ENCODE results near the gene ERC1.
"Not testable (repeated sequence)": the region's sequence is repeated elsewhere in the genome, so short reads cannot be mapped to it uniquely, and the experiment has no call there.

The ERC1 gene

DNA sequence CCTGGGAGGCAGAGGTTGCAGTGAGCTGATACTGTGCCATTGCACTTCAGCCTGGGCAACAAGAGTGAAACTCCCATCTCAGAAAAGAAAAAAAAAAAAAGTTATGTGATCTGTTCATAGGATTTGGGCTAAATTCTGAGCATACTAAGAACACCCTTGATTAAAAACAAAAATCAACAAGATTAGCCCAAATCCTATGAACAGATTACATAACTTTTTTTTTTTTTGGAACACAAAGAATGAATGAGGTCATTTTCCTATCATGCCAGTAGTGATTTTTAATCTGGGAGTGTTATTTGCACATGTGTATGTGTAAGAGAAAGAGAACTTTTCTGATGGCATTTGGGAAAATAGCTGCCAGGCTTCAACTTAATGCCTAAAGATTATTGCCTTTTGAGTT lies 208.7 kb downstream of the ERC1 start:
- no peak for DNase-seq

- no peak for DNase-seq
Measured at GRCh38 chr12:1201030-1201429, 210.0 kb downstream of the ERC1 start.

DNA sequence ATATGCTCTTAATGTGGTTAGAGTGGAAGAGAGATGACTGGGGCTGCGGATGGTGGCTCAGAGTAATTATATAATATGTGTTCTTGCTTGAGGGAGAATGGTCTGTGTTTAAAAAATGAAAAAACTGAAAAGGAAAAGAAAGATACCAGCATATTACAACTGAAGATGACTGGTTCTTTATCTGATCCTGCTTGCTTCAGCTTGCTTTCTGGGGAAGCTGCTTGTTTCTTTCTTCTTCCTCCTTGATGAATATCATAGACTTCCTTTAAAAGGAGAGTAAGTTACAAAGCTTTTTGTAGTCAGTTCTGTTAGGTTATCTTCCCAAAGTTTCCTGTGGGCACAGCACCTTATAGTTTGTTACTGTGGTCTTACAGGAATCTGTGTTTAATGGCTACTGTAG lies 210.9 kb downstream of the ERC1 start:
- no peak for DNase-seq

- DNase-seq = no peak
Measured at GRCh38 chr12:1203735-1204019, 212.7 kb downstream of the ERC1 start.

GRCh38 chr12:1204581-1205121 lies 213.6 kb downstream of the ERC1 start:
- no peak for DNase-seq

- no peak for DNase-seq
Measured at GRCh38 chr12:1205512-1206060, 214.6 kb downstream of the ERC1 start.

GRCh38 chr12:1206118-1206734 lies 215.2 kb downstream of the ERC1 start:
- no peak for DNase-seq

DNA sequence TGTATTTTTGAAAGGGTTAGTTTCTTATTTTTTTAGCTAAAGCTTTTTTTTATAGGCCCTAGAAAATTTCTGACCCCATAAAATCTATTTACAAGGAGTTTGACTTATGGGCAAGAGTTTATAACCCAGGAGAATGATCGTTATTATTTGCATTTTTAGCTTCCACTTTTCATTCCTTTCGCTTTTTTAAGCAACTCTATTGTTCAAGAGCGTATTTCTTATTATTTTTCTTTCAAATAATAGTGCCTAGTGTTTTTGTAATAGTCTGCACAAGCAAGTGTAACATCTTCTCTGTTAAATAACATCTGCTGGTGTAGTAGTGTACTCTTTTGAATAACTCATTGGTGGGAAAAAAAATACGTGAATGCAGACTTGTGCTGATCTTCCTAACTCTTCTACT lies 216.3 kb downstream of the ERC1 start:
- no peak for DNase-seq

GRCh38 chr12:1208719-1209118 lies 217.7 kb downstream of the ERC1 start:
- DNase-seq = not testable (repeated sequence)

GRCh38 chr12:1212526-1212925 lies 221.5 kb downstream of the ERC1 start:
- no peak for DNase-seq

DNA sequence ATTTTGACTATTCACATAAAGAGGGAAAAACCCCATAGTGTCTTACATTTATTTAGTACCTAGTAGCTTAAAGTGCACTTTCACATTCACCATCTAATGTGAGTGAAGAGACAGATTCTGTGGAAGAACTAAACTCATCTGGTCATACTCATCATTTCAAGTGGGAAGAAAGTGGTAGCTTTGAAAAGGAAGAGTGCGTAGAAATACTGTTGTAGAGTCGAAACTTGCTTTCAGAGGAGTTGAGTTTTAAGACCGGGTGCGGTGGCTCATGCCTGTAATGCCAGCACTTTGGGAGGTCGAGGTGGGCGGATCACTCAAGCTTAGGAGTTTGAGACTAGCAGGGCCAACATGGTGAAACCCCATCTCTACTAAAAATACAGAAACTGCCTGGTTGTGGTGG lies 222.2 kb downstream of the ERC1 start:
- no peak for DNase-seq

- no peak for DNase-seq
Measured at GRCh38 chr12:1213618-1214205, 222.7 kb downstream of the ERC1 start.

DNA sequence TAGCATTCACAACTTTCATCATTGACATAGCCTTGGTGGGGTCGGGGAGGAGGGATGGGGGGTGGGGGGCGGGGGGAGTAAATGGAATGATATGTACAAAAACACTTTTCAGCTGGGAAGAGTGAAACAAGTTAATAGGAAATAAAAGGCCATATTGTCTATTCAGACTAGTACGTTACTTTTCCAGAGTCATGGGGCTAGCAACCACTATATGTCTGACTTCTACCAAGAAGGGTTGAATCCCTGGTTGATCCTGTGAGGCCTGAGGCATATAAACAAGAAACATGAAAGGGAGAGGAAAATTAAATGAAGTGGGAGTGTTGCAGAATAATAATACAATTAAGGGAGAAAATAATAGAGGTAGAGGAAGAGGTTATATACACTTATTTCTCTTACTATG lies 225.5 kb downstream of the ERC1 start:
- no peak for DNase-seq

GRCh38 chr12:1217191-1217949 lies 226.3 kb downstream of the ERC1 start:
- no peak for DNase-seq

DNA sequence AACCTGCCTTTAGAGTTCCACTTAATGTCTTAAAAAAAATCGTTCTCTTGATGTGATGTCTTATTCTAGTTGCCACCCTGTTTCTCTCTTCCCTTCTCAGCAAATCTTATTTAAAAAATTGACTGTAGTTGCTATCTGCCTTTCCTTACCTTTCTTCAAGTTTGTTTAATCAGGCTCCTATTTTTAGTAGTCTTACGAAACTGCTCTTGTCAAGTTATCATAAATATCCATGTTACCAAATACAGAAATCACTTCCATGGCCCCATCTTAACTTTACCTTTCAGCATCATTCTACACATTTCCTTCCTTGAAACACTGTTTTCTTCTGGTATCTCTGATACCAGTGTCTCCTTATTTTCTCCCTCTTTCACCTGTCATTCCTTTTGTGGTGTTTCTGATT lies 227.3 kb downstream of the ERC1 start:
- no peak for DNase-seq

- DNase-seq = no peak
Measured at GRCh38 chr12:1220127-1221092, 229.4 kb downstream of the ERC1 start.

- DNase-seq = no peak
Measured at GRCh38 chr12:1222858-1223639, 232.0 kb downstream of the ERC1 start.

DNA sequence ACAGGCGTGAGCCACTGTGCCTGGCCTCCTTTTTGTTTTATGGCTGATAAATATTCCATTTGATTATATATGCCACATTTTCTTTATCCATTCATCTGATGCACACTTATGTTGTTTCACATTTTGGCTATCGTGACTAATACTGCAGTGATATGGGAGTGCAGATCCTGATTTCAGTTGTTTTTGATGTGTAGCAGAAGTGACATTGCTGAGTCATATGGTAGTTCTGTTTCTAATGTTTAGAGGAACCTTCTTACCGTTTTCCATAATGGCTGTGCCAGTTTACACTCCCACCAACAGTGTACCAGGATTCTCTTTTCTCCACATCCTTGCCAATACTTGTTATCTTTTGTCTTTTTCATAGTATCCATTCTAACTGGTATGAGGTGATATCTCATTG lies 235.9 kb downstream of the ERC1 start:
- no peak for DNase-seq

GRCh38 chr12:1234073-1234472 lies 243.1 kb downstream of the ERC1 start:
- no peak for DNase-seq

DNA sequence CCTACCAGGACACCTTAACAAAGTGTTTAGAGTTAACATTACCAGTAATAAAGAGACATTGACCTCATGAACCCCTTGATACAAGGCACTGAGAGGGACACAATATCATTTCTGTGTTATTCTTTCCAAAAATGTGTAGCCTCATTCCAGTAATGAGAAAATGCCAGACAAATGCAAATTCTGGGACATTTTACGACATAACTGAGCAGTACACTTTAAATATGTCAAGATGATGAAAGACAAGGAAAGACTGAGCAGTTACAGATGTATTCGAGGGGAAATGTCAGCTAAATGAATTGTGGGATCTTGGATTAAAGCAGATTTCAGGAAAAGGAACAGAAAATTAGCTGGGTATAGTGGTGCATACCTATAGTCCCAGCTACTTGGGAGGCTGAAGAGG lies 255.6 kb downstream of the ERC1 start:
- no peak for DNase-seq

- DNase-seq = no peak
Measured at GRCh38 chr12:1250641-1251040, 259.6 kb downstream of the ERC1 start.

- DNase-seq = no peak
Measured at GRCh38 chr12:1252758-1253157, 261.7 kb downstream of the ERC1 start.
